NCI-H128 (cell line): ENCODE measurements around the gene MINDY1.

ENCODE experiments used
- DNase-seq: peaks from one replicate; lab custom pipeline; 2025; ENCODE audit not compliant: unreplicated experiment; lab: John Stamatoyannopoulos, UW

Gene MINDY1

DNA sequence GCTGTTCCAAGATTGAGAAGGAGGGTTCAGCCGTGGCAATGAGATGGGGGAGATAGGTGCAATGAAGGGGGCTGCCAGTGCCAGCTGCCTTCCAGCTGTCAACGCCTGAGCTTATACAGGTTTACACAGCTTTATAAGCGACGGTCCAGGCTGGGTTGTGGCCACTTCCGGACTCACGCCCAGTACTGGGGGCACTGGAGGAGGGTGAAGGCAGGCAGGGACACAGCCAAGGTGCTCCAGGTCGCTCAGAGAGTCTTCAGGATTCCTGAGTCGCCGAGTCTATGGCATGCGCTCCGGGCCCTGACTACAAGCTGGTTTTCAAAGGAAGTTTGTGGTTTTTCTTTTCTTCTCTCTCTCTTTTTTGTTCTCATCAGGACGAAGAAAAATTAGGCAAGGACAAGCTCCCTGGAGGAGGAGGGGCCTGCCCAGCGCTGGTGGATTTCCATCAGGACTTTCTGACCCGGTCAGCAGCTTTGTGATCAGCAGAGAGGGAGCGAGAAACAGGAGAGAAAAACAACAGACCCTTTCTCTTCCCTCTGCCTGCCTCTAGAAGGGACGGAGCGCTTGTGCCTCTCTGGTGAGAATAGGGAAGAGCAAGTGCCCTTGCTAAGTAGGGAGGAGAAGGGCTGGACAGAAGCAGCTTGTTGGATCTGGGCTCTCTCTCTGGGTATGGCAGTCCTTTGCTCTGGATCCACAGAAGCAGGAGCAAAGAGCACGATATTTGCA is at the start of gene MINDY1:
Gene MINDY1 (minus strand): TSS at position 576 of the 726 bp plus-strand sequence. CDS start 4,285 bp downstream, outside the sequence.
- DNase-seq: peak; percentile 76

GRCh38 chr1:151056149-151056548 is 49.4 kb upstream of the MINDY1 start:
- no peak for DNase-seq

- DNase-seq: no peak
These were observed 48.9 kb upstream of the MINDY1 start for GRCh38 chr1:151055581-151055980.

DNA sequence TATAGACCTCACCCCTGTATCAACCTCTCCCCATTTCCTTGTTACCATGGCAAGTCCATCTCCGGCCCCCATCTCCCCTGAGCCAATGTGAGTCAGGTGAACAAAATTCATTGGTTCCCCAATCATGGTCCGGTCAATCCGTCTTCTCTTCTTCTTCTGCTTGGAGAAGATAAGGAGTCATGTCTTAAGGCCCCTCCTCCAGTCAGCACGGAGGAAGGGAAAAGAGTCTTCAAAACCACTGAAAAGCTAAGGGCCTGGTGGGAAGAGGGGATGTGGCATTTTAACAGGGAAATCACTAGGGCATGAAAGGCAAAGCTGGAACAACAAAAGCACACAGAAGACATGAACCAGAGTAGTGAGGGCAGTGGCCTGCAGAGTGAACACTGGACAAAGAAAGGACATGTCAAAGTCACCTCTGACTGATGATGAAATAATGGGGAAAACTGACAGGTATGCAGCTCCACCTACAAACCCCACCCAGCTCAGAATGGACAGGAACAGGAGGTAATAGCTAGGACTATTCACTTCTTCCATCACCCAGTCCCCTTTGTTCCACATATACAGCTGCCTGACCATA is 48.4 kb upstream of the MINDY1 start:
- DNase-seq: no peak

DNA sequence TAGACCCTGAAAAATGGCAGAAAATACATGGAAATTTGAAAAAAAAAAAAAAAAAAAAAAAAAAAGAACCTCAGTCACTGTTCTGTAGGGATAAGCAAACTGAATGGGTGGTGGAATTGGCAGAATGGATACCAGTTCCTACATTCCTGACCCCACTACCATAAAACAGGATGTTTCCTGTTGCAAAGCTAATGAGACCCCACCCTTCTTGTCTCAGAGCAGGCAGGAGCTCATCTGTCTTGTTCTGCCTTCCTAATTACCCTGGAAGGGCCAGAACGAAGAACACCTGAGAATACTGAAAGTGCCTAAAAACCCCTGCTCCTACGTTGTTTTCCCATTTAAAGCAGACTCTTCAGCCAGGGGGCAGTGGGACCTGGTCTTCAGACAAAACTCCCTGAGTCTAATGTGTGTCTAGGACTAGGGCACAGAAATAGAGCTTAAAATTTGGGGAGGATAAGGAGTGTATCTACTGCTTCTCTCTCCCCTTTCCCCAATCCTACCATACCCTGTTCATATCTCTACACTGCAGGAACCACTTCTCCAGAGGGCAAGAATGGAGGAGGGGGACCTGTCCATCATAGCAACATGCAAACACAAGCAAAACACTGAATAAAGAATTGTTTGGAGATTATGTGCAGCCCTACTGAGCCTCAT is 44.8 kb upstream of the MINDY1 start:
- no peak for DNase-seq

GRCh38 chr1:151050051-151050688 is 43.5 kb upstream of the MINDY1 start:
- no peak for DNase-seq

GRCh38 chr1:151049458-151049857 is 42.8 kb upstream of the MINDY1 start:
- no peak for DNase-seq

- DNase-seq: no peak
These were observed 41.9 kb upstream of the MINDY1 start for GRCh38 chr1:151048645-151049032.

GRCh38 chr1:151047925-151048644 is 41.4 kb upstream of the MINDY1 start:
- no peak for DNase-seq

- DNase-seq: peak; percentile 69
These were observed 40.9 kb upstream of the MINDY1 start, which contains the start of gene C1orf56 for GRCh38 chr1:151047591-151047924. Gene C1orf56 (plus strand): TSS chr1:151047751. CDS start chr1:151047848, 97 bp downstream.

GRCh38 chr1:151043163-151043562 is 36.5 kb upstream of the MINDY1 start:
- no peak for DNase-seq

DNA sequence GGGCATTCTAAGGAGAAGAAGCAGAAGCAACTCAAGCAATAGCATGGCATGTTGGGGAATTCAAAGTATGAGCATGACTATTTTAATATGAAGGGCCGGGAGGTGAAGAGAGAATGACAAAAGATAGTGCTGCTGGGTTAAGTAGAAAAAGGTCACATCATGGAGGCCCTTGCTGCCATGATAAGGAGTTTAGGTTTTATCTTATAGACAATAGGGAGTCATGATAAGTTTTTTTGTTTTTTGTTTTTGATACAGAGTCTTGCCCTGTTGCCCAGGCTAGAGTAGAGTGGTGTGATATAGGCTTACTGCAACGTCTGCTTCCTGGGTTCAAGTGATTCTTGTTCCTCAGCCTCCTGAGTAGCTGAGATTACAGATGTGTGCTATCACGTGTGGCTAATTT is 32.8 kb upstream of the MINDY1 start:
- DNase-seq: no peak

DNA sequence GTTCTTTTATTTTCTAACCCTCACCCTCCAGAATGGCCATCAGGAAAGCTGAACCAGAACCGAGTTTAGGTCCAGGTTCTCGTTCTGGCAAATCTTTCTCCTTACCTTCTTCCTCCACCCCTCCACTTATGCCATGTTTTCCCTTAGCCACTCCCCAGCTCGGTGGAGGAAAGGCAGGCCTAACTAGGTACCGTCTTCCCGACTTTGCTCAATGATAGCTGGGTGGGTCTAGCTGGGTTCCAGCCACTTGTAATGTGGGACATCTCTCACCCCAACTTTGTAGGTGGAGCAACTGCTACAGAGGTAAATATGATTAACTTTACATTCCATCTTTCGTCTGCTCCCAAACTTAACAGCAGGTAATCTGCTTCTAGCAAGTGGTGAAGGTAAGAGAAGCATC is 30.3 kb upstream of the MINDY1 start:
- no peak for DNase-seq

- no peak for DNase-seq
These were observed 29.7 kb upstream of the MINDY1 start, which contains the start of gene BNIPL for GRCh38 chr1:151036356-151036755. Gene BNIPL (plus strand): TSS chr1:151036586. CDS start chr1:151036726, 140 bp downstream.

DNA sequence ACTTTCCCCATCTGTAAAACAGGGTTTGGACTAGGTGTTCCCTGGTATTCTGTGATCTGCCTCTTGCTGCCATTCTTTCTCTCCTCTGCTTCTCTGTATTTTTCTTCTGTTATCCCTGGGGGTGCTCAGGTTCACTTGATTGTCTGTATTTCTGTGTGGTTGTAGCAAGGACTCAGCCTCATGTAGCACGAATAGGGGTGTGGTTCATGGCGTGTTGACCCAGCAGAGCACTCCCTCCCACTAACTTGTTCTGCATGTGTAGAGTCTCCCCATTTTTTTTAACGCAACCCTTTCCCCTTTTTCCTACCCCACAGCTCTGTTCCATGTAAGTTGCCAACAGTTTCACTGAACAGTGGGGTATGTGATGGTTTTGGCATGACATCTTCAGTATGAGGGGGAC is 28.5 kb upstream of the MINDY1 start:
- no peak for DNase-seq

DNA sequence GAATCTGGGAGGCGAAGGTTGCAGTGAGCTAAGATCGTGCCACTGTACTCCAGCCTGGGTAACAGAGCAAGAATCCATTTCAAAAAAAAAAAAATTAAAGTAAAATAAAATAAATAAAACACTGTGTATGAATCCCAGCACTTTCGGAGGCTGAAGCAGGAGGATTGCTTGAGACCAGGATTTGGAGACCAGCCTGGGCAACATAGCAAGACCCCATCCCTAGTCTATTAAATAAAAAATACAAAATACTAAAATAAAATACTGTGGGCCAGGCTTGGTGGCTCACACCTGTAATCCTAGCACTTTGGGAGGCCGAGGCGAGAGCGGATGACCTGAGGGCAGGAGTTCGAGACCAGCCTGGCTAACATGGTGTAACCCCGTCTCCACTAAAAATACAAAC is 25.5 kb upstream of the MINDY1 start:
- DNase-seq: no peak

DNA sequence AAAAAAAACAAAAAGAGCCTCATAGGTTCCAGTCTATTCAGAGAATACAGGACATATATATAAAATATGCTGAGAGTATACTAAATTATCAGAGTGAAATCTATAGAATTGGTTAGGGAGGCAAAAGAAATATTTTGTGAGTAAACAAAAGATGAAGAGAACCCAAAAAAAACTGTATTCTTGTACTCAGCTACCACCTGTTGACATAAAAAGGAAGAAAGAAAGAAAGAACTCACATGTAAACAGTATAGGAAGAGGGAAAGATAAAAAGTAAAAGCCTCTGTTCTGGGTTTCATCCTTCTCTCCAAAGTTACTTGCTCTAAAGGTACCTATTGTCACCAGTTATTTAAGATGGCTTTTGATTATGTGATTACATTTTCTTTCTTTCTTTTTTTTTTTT is 19.8 kb upstream of the MINDY1 start:
- DNase-seq: no peak

DNA sequence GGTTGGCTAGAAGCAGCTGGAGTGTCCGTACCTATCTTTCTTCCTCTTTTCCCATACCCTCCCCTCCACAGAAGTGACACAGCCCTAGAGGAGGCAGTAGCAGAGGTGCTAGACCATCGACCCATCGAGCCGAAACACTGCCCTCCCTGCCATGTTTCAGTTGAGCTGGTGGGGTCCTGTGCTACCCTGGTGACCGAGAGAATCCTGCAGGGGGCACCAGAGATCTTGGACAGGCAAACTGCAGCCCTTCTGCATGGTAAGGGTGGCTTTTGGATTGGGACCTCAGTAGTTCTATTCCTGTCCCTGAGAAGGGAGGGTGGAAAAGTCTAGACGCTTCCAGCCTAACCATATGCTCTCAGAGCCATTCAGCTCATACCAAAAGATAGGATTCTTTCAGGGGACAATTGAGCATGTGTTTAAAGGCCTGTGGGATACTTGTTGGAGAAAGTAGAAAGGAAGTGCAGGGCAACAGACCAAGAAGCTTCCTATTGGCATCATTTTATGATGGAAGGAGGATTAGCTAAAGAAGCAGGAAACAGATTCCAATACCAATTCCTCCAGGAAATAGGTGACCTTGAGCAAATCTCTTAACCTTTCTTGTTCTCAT is 17.9 kb upstream of the MINDY1 start:
- peak; percentile 54 for DNase-seq

DNA sequence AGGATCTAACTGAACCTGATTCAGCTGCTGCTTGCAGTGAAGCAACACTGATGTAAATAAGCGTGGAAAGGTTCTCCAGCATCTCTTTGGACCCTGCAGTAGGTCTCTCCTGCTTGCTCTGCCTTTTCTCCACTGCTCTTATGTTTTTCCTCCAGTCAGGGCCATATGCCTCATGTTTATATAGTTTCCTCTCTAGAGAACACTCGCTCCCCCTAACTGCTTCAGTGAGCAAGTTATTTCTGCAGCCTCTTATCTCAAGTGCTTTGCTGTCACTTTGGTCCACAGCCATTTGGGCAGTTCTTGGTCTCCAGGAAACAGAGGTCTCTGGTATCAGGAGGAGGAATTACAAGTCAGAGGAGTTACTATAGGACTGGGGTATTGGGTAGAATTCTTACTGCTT is 6.8 kb upstream of the MINDY1 start:
- peak; percentile 24 for DNase-seq

- no peak for DNase-seq
These were observed 6.2 kb upstream of the MINDY1 start for GRCh38 chr1:151012684-151013471.
